Mucosa of stomach (tissue), 1 donor: ENCODE measurements around the gene DPP9.

Experiments
- H3K27me3 ChIP-seq: one replicate; pipeline ENCODE4 v1.7.0; 2013; ENCODE audit warnings: mild to moderate bottlenecking, low read length; ENCODE audit not compliant: control insufficient read depth, insufficient read depth
- H3K36me3 ChIP-seq: one replicate; pipeline ENCODE4 v1.7.0; 2013; ENCODE audit warnings: low read length; ENCODE audit not compliant: control insufficient read depth, insufficient read depth
- H3K4me1 ChIP-seq: one replicate; pipeline ENCODE4 v1.7.0; 2013; ENCODE audit warnings: mild to moderate bottlenecking, low read length; ENCODE audit not compliant: control insufficient read depth, insufficient read depth
- H3K4me3 ChIP-seq: one replicate; pipeline ENCODE4 v1.7.0; 2013; ENCODE audit warnings: low read length
- H3K9ac ChIP-seq: one replicate; pipeline ENCODE4 v1.7.0; 2013; ENCODE audit warnings: mild to moderate bottlenecking, low read length, moderate library complexity
- H3K9me3 ChIP-seq: one replicate; pipeline ENCODE4 v1.7.0; 2013; ENCODE audit warnings: mild to moderate bottlenecking, low read length, moderate library complexity; ENCODE audit not compliant: control insufficient read depth
- donor health status: Pancreatic carcinoma.

DPP9 gene

DNA sequence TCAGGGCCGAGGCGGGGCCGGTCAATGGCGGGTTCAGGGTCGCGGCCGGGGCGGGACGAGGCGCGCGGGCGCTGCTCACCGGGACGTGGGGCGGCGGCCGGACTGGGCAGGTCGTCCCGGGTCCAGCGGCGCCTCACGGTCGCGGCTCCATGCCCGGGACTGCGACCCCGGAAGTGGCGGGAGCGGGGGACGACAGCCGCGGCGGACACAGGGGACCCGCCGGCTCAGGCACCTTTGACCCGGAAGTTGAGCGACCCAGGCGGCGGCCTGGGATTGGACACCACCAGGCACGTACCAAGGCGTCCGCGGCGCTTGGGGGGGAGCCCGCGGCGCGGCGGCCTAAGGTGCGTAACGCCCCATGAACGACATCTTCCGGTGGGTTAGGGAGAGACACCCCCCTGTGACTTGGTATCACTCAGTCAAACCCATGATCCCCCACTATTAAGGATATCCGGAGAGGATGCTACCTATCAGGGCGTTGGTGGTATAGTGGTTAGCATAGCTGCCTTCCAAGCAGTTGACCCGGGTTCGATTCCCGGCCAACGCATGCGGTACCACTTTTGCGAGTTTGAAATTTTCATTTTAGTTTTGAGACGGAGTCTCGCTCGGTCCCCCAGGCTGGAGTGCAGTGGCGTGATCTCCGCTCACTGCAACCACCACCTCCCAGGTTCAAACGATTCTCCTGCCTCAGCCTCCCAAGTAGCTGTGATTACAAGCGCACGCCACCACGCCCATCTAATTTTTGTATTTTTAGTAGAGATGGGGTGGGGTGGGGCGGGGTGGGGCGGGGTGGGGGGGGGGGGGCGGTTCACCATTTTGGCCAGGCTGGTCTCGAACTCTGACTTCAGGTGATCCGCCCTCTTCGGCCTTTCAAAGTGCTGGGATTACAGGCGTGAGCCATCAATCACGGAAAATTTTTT lies at the start of gene DPP9:
Gene DPP9, minus strand, starts transcription at position 248 of the 920 bp plus-strand sequence. CDS start 3,936 bp downstream, outside the sequence.
- Histone ChIP-seq H3K4me1 (peaks cover 20% of the 10 kb centered on the region), H3K9me3 (no peaks in the 10 kb centered on the region), H3K9ac (peak within 1 kb of the TSS; percentile 86), H3K36me3 (peaks cover 9% of the 10 kb centered on the region), H3K4me3 (peak within 1 kb of the TSS; percentile 100), H3K27me3 (no peaks in the 10 kb centered on the region)

DNA sequence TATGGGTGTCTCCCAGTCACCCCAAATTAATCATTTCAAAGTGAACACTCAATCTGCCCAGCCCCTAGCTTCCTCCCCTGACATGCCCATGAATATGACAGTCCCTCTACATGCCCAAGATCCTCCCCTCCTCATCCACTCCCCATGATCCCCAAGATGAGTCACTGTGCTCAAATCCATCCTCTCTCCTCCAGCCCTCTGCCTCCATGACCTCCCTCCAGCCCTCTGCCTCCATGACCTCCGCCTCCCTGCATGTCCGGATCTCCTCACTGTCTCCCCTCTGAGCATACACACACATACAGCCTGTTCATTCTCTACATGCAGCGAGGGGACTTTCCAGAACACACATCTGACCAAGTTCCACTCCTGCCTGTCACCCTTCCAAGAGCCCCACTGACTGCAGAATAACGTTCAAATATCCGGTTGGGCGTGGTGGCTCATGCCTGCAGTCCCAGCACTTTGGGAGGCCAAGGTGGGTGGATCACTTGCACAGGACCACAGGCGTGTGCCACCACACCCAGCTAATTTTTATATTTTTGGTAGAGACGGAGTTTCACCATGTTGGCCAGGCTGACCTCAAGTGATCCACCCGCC lies 49.5 kb upstream of the DPP9 start:
- Histone ChIP-seq H3K9me3 (no peaks in the 10 kb centered on the region), H3K4me3 (no peak overlapping the region), H3K36me3 (no peaks in the 10 kb centered on the region), H3K9ac (no peak overlapping the region), H3K4me1 (no peaks in the 10 kb centered on the region), H3K27me3 (no peaks in the 10 kb centered on the region)

DNA sequence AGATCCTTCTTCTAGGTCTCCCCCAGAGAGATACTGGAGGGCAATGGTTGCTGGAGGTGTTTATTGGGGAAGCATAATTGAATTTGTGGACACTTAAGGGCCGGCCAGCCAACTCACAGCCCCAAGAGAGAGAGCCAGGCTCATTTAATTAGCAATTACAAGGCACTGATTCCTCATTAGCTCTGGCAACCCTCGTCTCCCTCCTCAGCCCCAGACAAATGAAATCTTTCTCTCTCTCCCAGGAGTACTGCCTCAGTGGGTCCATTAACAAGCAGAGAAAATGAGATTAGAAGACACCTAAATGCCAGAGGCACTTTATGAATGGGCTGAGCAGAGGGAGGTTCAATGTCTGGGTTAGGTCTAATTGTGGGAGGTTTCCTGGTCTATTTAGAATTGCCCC lies 48.9 kb upstream of the DPP9 start:
- Histone ChIP-seq H3K27me3 (no peaks in the 10 kb centered on the region), H3K36me3 (no peaks in the 10 kb centered on the region), H3K4me1 (no peaks in the 10 kb centered on the region), H3K9ac (no peak overlapping the region), H3K9me3 (no peaks in the 10 kb centered on the region), H3K4me3 (no peak overlapping the region)

DNA sequence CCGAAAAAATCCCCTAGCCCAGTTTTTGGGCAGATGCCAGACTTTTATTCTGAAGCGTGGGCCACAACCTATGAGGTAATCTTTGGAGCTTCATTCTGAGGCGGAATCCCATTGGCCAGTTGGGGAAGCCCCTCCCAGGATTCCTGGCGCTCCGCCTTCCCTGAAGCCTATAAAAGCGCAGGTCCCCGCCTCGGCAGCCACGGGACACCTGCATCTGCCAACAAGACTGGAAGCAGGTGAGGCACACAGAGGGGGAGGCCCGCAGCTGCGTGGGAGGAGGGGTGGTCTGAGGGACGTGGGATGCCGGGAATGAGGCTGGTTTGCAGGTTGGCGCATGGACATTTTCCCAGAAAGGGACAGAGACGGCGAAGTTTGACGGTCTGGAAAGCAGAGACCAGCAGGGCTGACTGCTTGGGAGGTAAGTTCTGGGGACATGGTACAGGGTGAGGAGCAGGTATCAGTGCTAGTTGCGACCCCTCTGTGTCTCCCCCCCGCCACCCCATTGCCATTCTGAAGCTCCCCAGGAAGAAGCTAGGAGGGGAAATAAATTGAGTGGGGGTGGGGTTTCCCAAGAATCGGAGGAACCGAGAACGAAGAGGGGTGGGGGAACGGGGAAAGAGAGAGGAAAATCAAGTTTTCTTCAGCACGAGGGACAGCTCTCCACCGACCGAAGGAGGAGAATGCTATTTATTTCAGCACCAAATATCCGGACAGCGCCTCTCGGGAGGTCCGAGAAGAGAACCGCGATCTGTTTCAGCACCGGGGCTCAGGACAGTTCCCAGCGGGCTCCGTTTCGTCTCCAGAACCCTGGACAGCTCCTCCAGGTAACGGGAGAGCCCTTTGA lies 45.5 kb upstream of the DPP9 start:
- no peaks in the 10 kb centered on the region for H3K36me3 ChIP-seq
- no peaks in the 10 kb centered on the region for H3K27me3 ChIP-seq
- H3K4me3 ChIP-seq: no peak overlapping the region
- peak overlapping the region; percentile 34 for H3K9ac ChIP-seq
- no peaks in the 10 kb centered on the region for H3K9me3 ChIP-seq
- no peaks in the 10 kb centered on the region for H3K4me1 ChIP-seq

DNA sequence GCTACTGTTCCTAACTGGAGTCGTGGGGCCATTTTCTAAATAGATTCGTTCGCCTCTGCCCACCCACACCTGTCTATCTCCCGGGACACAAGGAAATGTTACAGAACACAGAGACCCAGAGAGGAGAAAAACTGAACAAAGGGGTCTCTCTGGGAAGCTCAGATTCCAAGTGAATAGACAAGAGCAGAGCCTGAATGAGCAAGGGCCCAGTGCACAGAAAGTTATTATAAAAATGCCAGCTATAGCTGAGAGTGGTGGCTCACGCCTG lies 40.7 kb upstream of the DPP9 start:
- Histone ChIP-seq H3K27me3 (peaks cover 4% of the 10 kb centered on the region), H3K4me3 (no peak overlapping the region), H3K9ac (no peak overlapping the region), H3K4me1 (peaks cover 8% of the 10 kb centered on the region), H3K9me3 (no peaks in the 10 kb centered on the region), H3K36me3 (no peaks in the 10 kb centered on the region)

DNA sequence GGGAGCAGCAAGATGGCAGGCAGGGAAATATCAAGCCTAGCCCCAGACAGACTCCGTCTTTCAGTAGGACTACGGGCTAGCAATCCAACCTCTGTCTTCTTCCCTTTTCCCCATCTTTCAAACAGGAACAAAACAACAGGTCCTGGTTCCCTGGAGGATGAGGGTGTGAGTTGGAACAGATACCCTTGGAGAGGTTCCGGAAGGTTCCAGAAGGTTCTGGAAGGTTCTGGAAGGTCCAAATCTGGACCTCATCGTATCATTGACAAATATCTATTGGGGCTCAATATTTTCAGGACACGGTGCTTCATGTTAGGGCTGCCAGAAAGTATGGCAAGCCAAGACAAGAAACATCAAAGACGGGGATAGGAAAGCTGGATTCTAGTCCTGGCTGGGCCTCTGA lies 39.4 kb upstream of the DPP9 start:
- no peak overlapping the region for H3K9ac ChIP-seq
- H3K4me3 ChIP-seq: no peak overlapping the region
- H3K4me1 ChIP-seq: peaks cover 10% of the 10 kb centered on the region
- no peaks in the 10 kb centered on the region for H3K9me3 ChIP-seq
- H3K36me3 ChIP-seq: no peaks in the 10 kb centered on the region
- peaks cover 4% of the 10 kb centered on the region for H3K27me3 ChIP-seq

DNA sequence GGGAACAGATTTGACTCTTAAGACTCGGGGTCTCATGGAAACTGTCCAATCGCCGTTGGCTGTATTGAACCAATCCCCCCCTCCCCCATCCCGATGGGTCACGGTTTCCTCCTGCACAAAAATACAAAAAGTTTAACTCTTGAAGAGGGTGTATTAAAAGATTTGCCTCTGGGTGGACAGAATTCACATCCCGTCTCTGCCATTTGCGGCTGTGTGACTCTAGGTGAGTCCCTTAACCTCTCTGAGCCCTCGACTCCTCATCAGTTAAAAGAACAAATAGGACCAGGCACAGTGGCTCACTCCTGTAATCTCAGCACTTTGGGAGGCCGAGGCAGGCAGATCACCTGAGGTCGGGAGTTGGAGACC lies 36.6 kb upstream of the DPP9 start:
- no peak overlapping the region for H3K4me3 ChIP-seq
- no peak overlapping the region for H3K9ac ChIP-seq
- peaks cover 10% of the 10 kb centered on the region for H3K4me1 ChIP-seq
- peaks cover 4% of the 10 kb centered on the region for H3K27me3 ChIP-seq
- H3K9me3 ChIP-seq: no peaks in the 10 kb centered on the region
- H3K36me3 ChIP-seq: no peaks in the 10 kb centered on the region

DNA sequence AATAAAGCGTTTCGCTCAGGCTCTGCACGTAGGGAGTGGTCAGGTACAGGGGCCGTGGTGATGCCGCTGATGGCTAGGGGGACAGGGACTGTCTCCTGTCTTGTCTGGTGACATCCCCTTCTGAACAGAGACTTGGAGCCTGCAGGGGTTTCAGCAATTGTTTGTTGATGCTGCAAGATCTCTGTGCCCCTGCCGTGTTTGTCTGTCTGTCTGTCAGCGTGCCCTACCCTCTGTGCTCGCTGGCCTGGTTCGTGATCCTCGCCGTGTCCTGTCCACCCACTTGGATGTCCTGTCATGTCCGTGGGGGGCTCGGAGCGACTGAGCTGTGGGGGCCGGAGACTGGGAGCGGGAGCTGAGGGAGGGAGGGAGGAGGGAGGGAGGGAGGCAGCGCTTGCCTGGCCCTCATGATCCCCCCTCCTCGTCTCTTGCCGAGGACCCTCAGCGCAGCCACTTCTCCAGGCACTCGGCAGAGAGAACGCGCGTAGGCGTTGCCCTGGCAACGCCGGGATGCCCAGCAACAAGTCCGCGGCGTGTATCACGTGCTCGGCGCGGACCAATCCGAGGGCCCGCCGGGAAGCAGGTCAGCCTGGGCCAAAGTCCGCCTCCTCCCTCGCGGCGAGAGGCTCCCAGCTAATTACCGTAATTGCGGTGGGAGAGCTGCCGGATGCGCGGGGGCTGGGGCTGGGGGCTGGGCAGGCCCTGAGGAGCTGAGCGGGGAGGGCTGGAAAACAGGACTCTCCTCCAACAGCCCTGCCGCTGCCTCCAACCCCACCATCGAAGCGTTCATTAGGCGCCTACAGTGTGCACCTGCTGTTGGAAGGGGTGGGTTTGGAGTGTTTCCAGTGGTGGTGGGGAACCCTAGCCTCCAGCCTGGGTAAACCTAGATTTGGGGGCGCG lies 36.0 kb upstream of the DPP9 start:
- no peaks in the 10 kb centered on the region for H3K36me3 ChIP-seq
- no peak overlapping the region for H3K9ac ChIP-seq
- H3K4me1 ChIP-seq: peaks cover 10% of the 10 kb centered on the region
- no peaks in the 10 kb centered on the region for H3K9me3 ChIP-seq
- H3K27me3 ChIP-seq: peaks cover 4% of the 10 kb centered on the region
- H3K4me3 ChIP-seq: no peak overlapping the region

DNA sequence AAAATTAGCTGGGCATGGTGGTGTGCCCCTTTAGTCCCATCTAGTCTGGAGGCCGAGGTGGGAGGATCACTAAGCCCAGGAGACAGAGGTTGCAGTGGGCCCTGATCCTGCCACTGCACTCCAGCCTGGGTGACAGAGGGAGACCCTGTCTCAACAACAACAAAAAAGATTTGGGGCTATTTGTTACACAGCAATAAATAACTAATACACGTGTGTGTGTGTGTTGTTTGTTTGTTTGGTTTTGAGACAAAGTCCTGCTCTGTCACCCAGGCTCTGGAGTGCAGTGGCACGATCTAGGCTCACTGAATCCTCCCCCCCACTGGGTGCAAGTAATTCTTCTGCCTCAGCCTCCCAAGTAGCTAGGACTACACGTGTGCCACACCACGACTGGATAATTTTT lies 35.0 kb upstream of the DPP9 start:
- Histone ChIP-seq H3K9ac (no peak overlapping the region), H3K4me3 (no peak overlapping the region), H3K36me3 (no peaks in the 10 kb centered on the region), H3K4me1 (peaks cover 10% of the 10 kb centered on the region), H3K9me3 (no peaks in the 10 kb centered on the region), H3K27me3 (peaks cover 4% of the 10 kb centered on the region)

DNA sequence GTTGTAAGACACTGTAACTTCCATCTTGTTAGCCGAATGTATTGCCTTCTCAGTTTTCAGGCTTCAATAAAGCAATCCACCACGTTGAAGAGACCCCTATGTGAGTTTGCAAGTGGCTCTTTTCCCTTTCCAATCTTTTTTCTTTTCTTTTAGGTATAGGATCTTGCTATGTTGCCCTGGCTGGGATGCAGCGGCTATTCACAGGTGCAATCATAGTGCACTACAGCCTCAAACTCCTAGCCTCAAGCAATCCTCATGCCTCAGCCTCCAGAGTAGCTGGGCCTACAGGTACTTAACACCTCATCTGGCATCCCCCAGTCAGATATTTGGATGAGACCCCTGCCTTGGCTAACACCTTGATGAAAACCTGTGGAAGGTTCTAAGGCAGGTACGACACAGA lies 34.4 kb upstream of the DPP9 start:
- Histone ChIP-seq H3K27me3 (peaks cover 4% of the 10 kb centered on the region), H3K4me3 (no peak overlapping the region), H3K36me3 (no peaks in the 10 kb centered on the region), H3K4me1 (peaks cover 10% of the 10 kb centered on the region), H3K9ac (no peak overlapping the region), H3K9me3 (no peaks in the 10 kb centered on the region)

DNA sequence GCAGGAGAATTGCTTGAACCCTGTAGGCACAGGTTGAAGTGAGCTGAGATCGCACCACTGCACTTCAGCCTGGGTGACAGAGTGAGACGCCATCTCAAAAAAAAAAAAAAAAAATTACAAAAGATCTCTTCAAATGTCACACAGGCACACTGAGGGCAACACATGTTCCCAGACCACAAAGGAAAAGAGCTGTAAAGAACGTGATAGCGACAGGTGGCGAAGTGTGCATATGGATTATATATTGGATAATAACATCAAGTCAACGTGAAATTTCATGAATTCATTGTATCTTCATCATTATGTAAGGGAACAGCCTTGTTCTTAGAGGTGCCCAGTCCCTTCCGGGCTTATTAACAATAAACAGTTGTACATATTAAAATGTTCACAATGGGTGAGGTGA lies 31.8 kb upstream of the DPP9 start:
- no peaks in the 10 kb centered on the region for H3K9me3 ChIP-seq
- no peak overlapping the region for H3K9ac ChIP-seq
- no peaks in the 10 kb centered on the region for H3K27me3 ChIP-seq
- H3K36me3 ChIP-seq: no peaks in the 10 kb centered on the region
- H3K4me3 ChIP-seq: no peak overlapping the region
- H3K4me1 ChIP-seq: peaks cover 10% of the 10 kb centered on the region
